IMR-90 (cell line): ENCODE results near the gene TMEM212. TPM values are rescaled to one million over a fixed set of nuclear protein-coding genes. Genes with fewer than 3 reads are reported as not detected.

Experiments used
- ATAC-seq: fragments of 200-7000 bp; cut with Tn5 transposase; 2 replicates; pipeline ENCODE4 v1.9.1; 2020; ENCODE audit warnings: low read depth, mild to moderate bottlenecking, moderate library complexity
- BruUV-seq: library from RNA; stranded (reverse); fragments of 400-500 nt; replicated peaks from 2 replicates; lab custom pipeline; 2021; lab: Mats Ljungman, UMichigan
- CTCF ChIA-PET: fragments of 300-600 bp; formaldehyde crosslinking; extraction: SDS; loops from one replicate; lab custom pipeline; 2021; ENCODE audit warnings: antibody characterized with exemption; lab: Yijun Ruan, JAX
- POLR2A ChIA-PET: fragments of 300-600 bp; sonication (Branson Sonifier 250); formaldehyde crosslinking; loops from one replicate; lab custom pipeline; 2022; ENCODE audit warnings: antibody characterized with exemption; ENCODE audit not compliant: unreplicated experiment; lab: Charles Lee
- DNase-seq: peaks from one replicate; pipeline ENCODE4 v3.0.0; 2013
- H2AFZ ChIP-seq: replicated peaks from 2 replicates; pipeline ENCODE3; 2013; ENCODE audit warnings: low read length, mild to moderate bottlenecking; ENCODE audit not compliant: poor library complexity
- H2AK5ac ChIP-seq: 2 replicates; pipeline ENCODE4 v1.6.1; 2013; ENCODE audit warnings: low read depth, low read length, inconsistent platforms
- H2AK9ac ChIP-seq: replicated peaks from 2 replicates; pipeline ENCODE3; 2013; ENCODE audit warnings: mild to moderate bottlenecking, low read depth, low read length, moderate library complexity; ENCODE audit not compliant: poor library complexity
- H2BK120ac ChIP-seq: 2 replicates; pipeline ENCODE4 v1.6.1; 2013; ENCODE audit warnings: low read depth, low read length, inconsistent platforms
- H2BK15ac ChIP-seq: 3 replicates; pipeline ENCODE4 v1.6.1; 2013; ENCODE audit warnings: low read depth, low read length, inconsistent platforms
- H2BK20ac ChIP-seq: 2 replicates; pipeline ENCODE4 v1.6.1; 2013; ENCODE audit warnings: low read depth, mild to moderate bottlenecking, inconsistent platforms, low read length, moderate library complexity
- H2BK5ac ChIP-seq: 2 replicates; pipeline ENCODE4 v1.6.1; 2013; ENCODE audit warnings: mild to moderate bottlenecking, low read depth, low read length, inconsistent platforms; ENCODE audit not compliant: poor library complexity, severe bottlenecking
- H3K14ac ChIP-seq: replicated peaks from 2 replicates; pipeline ENCODE4 v1.6.1; 2013; ENCODE audit warnings: low read depth, low read length, inconsistent platforms
- H3K18ac ChIP-seq: 2 replicates; pipeline ENCODE4 v1.6.1; 2013; ENCODE audit warnings: low read depth, low read length, control low read depth
- H3K23ac ChIP-seq: 2 replicates; pipeline ENCODE4 v1.6.1; 2013; ENCODE audit warnings: low read depth, low read length, inconsistent platforms
- H3K27ac ChIP-seq: 2 replicates; pipeline ENCODE4 v1.5.1; 2013; ENCODE audit warnings: mild to moderate bottlenecking, control low read depth, low read length; ENCODE audit not compliant: insufficient read depth
- H3K27me3 ChIP-seq: 2 replicates; pipeline ENCODE4 v1.6.1; 2013; ENCODE audit warnings: low read length; ENCODE audit not compliant: control insufficient read depth, insufficient read depth
- H3K36me3 ChIP-seq: 2 replicates; pipeline ENCODE4 v1.6.1; 2013; ENCODE audit warnings: low read length, mixed read lengths; ENCODE audit not compliant: control insufficient read depth, insufficient read depth
- H3K4ac ChIP-seq: 2 replicates; pipeline ENCODE4 v1.6.1; 2013; ENCODE audit warnings: low read depth, low read length, inconsistent platforms
- H3K4me1 ChIP-seq: 2 replicates; pipeline ENCODE4 v1.6.1; 2013; ENCODE audit warnings: low read length, mixed read lengths; ENCODE audit not compliant: control insufficient read depth, insufficient read depth
- H3K4me2 ChIP-seq: 2 replicates; pipeline ENCODE4 v1.6.1; 2013; ENCODE audit warnings: low read depth, mild to moderate bottlenecking, control low read depth, low read length, moderate library complexity
- H3K4me3 ChIP-seq: 2 replicates; pipeline ENCODE4 v1.5.1; 2013; ENCODE audit warnings: low read depth, mild to moderate bottlenecking, control low read depth, low read length, moderate library complexity; ENCODE audit not compliant: insufficient read depth
- H3K56ac ChIP-seq: 2 replicates; pipeline ENCODE4 v1.6.1; 2013; ENCODE audit warnings: low read length, inconsistent platforms; ENCODE audit not compliant: insufficient read depth; ENCODE audit errors: extremely low read depth
- H3K79me1 ChIP-seq, 2 experiments: 2 replicates each; pipeline ENCODE4 v1.6.1; 2013; ENCODE audit warnings: low read length in 2 of 2, inconsistent platforms in 1 of 2, low read depth in 1 of 2
- H3K9ac ChIP-seq: 2 replicates; pipeline ENCODE4 v1.6.1; 2013; ENCODE audit warnings: low read depth, low read length, control low read depth
- H3K9me1 ChIP-seq: 2 replicates; pipeline ENCODE4 v1.6.1; 2013; ENCODE audit warnings: low read length, inconsistent platforms; ENCODE audit not compliant: insufficient read depth
- H3K9me3 ChIP-seq: 2 replicates; pipeline ENCODE4 v1.6.1; 2013; ENCODE audit warnings: low read length; ENCODE audit not compliant: control insufficient read depth, insufficient read depth
- H4K20me1 ChIP-seq: 2 replicates; pipeline ENCODE4 v1.6.1; 2013; ENCODE audit warnings: low read length, inconsistent platforms; ENCODE audit not compliant: insufficient read depth
- H4K5ac ChIP-seq: 2 replicates; pipeline ENCODE4 v1.6.1; 2013; ENCODE audit warnings: mild to moderate bottlenecking, low read depth, low read length, control low read depth
- H4K8ac ChIP-seq, 2 experiments: 2 replicates each; pipeline ENCODE4 v1.6.1; 2013; ENCODE audit warnings: low read depth in 2 of 2, low read length in 2 of 2, control low read depth in 1 of 2, inconsistent platforms in 1 of 2
- H4K91ac ChIP-seq: 2 replicates; pipeline ENCODE4 v1.6.1; 2013; ENCODE audit warnings: low read depth, low read length, inconsistent platforms; ENCODE audit not compliant: insufficient read depth
- MAFK ChIP-seq: IDR thresholded peaks from 2 replicates; pipeline ENCODE4 v1.6.1; 2012; ENCODE audit warnings: low read depth, low read length, improper control_type of control experiment
- POLR2A ChIP-seq: IDR thresholded peaks from 2 replicates; pipeline ENCODE4 v1.6.1; 2012; ENCODE audit warnings: mild to moderate bottlenecking, low read depth, low read length
- RFX5 ChIP-seq: IDR thresholded peaks from 2 replicates; pipeline ENCODE4 v1.8.0; 2012; ENCODE audit warnings: low read depth, mild to moderate bottlenecking, low read length, moderate library complexity
- SMC3 ChIP-seq: fragments of 150-350 bp; IDR thresholded peaks from 2 replicates; pipeline ENCODE4 v1.6.1; 2016; ENCODE audit warnings: low read depth, mild to moderate bottlenecking, antibody characterized with exemption, low read length, moderate library complexity
- WGBS, 2 experiments: methylation state at CpG; one replicate each; pipeline versions ENCODE4 v1.1.5 to v1.1.7; 2013; ENCODE audit warnings: missing lambda C conversion rate in 2 of 2; ENCODE audit not compliant: insufficient read length in 1 of 2; ENCODE audit errors: extremely low coverage in 2 of 2; 5-methylcytosine and 5-hydroxymethylcytosine counted together
- dilution Hi-C: fragments of 300-500 bp; cut with HindIII; formaldehyde crosslinking; loops from one replicate; pipeline ENCODE4 v1.14.3; 2018; ENCODE audit warnings: low sequenced_read_pairs; ENCODE audit not compliant: unreplicated experiment
- in situ Hi-C: fragments of 300-500 bp; cut with MboI; formaldehyde crosslinking; loops from 3 replicates; pipeline ENCODE4 v1.14.3; 2019; ENCODE audit warnings: low sequenced_read_pairs, inconsistent platforms, mixed read lengths
- intact Hi-C: fragments of 100-400 bp; cut with micrococcal nuclease; formaldehyde crosslinking; loops from 2 replicates; pipeline ENCODE4 v1.10.0; 2022
- polyA plus RNA-seq, 3 experiments: library from polyadenylated mRNA; depleted of rRNA; stranded (reverse); fragments of >200 nt; gene quantifications; 2 replicates each; pipeline ENCODE4 v1.2.3, GENCODE V29; 2012; ENCODE audit warnings: low replicate concordance in 1 of 3
- total RNA-seq: library from RNA; depleted of rRNA; stranded (reverse); fragments of >200 nt; gene quantifications from 2 replicates; pipeline ENCODE4 v1.2.3, GENCODE V29; 2012

The TMEM212 gene
- total and polyA plus RNA-seq, 2 of the 4 experiments (the other 2 are of a cell fraction): not detected

GRCh38 chr3:171797265-171797679, 45.9 kb upstream of the TMEM212 start:
- Histone ChIP-seq H2BK20ac (no peak overlapping the region), H3K9ac (no peak overlapping the region), H3K4ac (no peak overlapping the region), H3K4me2 (no peak overlapping the region), H3K27ac (no peak overlapping the region), H2AK9ac (no peak overlapping the region), H2BK5ac (no peak overlapping the region), H3K18ac (no peak overlapping the region), H4K5ac (no peak overlapping the region), H4K20me1 (no peaks in the 10 kb centered on the region), H2BK120ac (no peak overlapping the region), H3K9me3 (no peaks in the 10 kb centered on the region), H3K9me1 (peaks cover 8% of the 10 kb centered on the region), H3K79me1 (peaks cover 23 to 31% of the 10 kb centered on the region in 2 experiments), H3K36me3 (no peaks in the 10 kb centered on the region; the same call in 1 of the 2 replicates), H3K27me3 (no peaks in the 10 kb centered on the region), H4K8ac (no peak overlapping the region), H3K14ac (peak overlapping the region; percentile 23; the same call in 1 of the 2 replicates), H3K4me3 (no peak overlapping the region), H3K23ac (0 out of 2 replicates have a peak overlapping the region, but pooled peaks have one; percentile 15), H4K91ac (no peak overlapping the region), H3K56ac (no peak overlapping the region), H2AK5ac (no peak overlapping the region), H2AFZ (no peak overlapping the region), H2BK15ac (no peak overlapping the region), H3K4me1 (peaks cover 16% of the 10 kb centered on the region)
- intact Hi-C loops (no loop called here), dilution Hi-C loops (no loop called here), in situ Hi-C loops (no loop called here)
- TF ChIP-seq RFX5 (no peak), MAFK (peak; percentile 72), SMC3 (no peak), POLR2A (no peak)
- BruUV-seq: no TSS peak
- no CpG with 5 or more reads among the region's 1 CpG for WGBS, 2 experiments
- ATAC-seq (no peak), DNase-seq (no peak)
- CTCF ChIA-PET: no interaction called here
- POLR2A ChIA-PET: no interaction called here
